OCI-LY1 (cell line): ENCODE measurements around the gene LTA4H.
A peak's percentile ranks its signal among the peaks of the same experiment; 100 is the strongest.

Experiments used
- H2AFZ ChIP-seq: fragments of 200-600 bp; sonication (generic), shearing (Covaris generic); 2 replicates; pipeline ENCODE4 v1.6.0; 2014; ENCODE audit warnings: antibody characterized with exemption, mild to moderate bottlenecking, low read length
- H3F3A ChIP-seq: fragments of 200-600 bp; sonication (generic), shearing (Covaris generic); 2 replicates; pipeline ENCODE4 v1.6.0; 2014; ENCODE audit warnings: mild to moderate bottlenecking, antibody characterized with exemption, low read length, moderate library complexity; ENCODE audit not compliant: insufficient read depth
- H3K27ac ChIP-seq: fragments of 200-600 bp; sonication (generic); 2 replicates; pipeline ENCODE4 v1.5.1; 2014; ENCODE audit warnings: low read length, mixed run types, mild to moderate bottlenecking, low read depth; ENCODE audit not compliant: poor library complexity, severe bottlenecking
- H3K27me3 ChIP-seq: fragments of 200-600 bp; sonication (generic); 2 replicates; pipeline ENCODE4 v1.6.0; 2014; ENCODE audit warnings: antibody characterized with exemption, mild to moderate bottlenecking, low read length, moderate library complexity; ENCODE audit not compliant: insufficient read depth
- H3K36me3 ChIP-seq: fragments of 200-600 bp; sonication (generic); 2 replicates; pipeline ENCODE4 v1.6.1; 2014; ENCODE audit warnings: mild to moderate bottlenecking, antibody characterized with exemption, low read length, moderate library complexity, mixed read lengths; ENCODE audit not compliant: insufficient read depth
- H3K4me1 ChIP-seq: fragments of 200-600 bp; sonication (generic); 2 replicates; pipeline ENCODE4 v1.5.1; 2014; ENCODE audit warnings: mild to moderate bottlenecking, low read length, moderate library complexity; ENCODE audit not compliant: insufficient read depth, severe bottlenecking
- H3K4me2 ChIP-seq: fragments of 200-600 bp; sonication (generic), shearing (Covaris generic); 2 replicates; pipeline ENCODE4 v1.6.1; 2014; ENCODE audit warnings: low read length
- H3K4me3 ChIP-seq: fragments of 200-600 bp; sonication (generic); 2 replicates; pipeline ENCODE4 v1.5.1; 2014; ENCODE audit warnings: low read length, low read depth, mild to moderate bottlenecking, mixed read lengths; ENCODE audit not compliant: poor library complexity, severe bottlenecking
- H3K79me2 ChIP-seq: fragments of 200-600 bp; shearing (Covaris generic); 2 replicates; pipeline ENCODE4 v1.6.1; 2016; ENCODE audit warnings: mixed run types, low read length, mixed read lengths; ENCODE audit not compliant: insufficient read depth
- H3K9ac ChIP-seq: fragments of 200-600 bp; sonication (generic), shearing (Covaris generic); 2 replicates; pipeline ENCODE4 v1.6.1; 2014; ENCODE audit warnings: mild to moderate bottlenecking, low read length, mixed read lengths
- H3K9me2 ChIP-seq: fragments of 200-600 bp; sonication (generic), shearing (Covaris generic); 2 replicates; pipeline ENCODE4 v1.6.1; 2014; ENCODE audit warnings: low read depth, mild to moderate bottlenecking, low read length, mixed read lengths
- H3K9me3 ChIP-seq: fragments of 200-600 bp; shearing (Covaris generic); 2 replicates; pipeline ENCODE4 v1.6.1; 2014; ENCODE audit warnings: low read length, mixed read lengths
- H4K20me1 ChIP-seq: fragments of 200-600 bp; sonication (generic), shearing (Covaris generic); 2 replicates; pipeline ENCODE4 v1.6.0; 2016; ENCODE audit warnings: mild to moderate bottlenecking, low read length; ENCODE audit not compliant: insufficient read depth
- CTCF ChIP-seq: fragments of 200-600 bp; sonication (generic), shearing (Covaris generic); IDR thresholded peaks from 2 replicates; pipeline ENCODE4 v1.5.1; 2017; ENCODE audit warnings: mild to moderate bottlenecking, antibody characterized with exemption, low read length, moderate library complexity, mixed read lengths
- EZH2 ChIP-seq: fragments of 200-600 bp; sonication (generic), shearing (Covaris generic); IDR thresholded peaks from 2 replicates; pipeline ENCODE4 v1.8.0; 2017; ENCODE audit warnings: borderline replicate concordance, mixed run types, mild to moderate bottlenecking, antibody characterized with exemption, low read length, moderate library complexity, mixed read lengths

The LTA4H gene

GRCh38 chr12:96026331-96026730 lies 9.1 kb downstream of the LTA4H start:
- H3K36me3 ChIP-seq: peaks cover 65% of the 10 kb centered on the region
- no peaks in the 10 kb centered on the region for H3K27me3 ChIP-seq
- H3K9me2 ChIP-seq: no peaks in the 10 kb centered on the region
- H4K20me1 ChIP-seq: no peaks in the 10 kb centered on the region
- no peak for TF ChIP-seq EZH2
- TF ChIP-seq CTCF: no peak
- no peak overlapping the region for H3K4me2 ChIP-seq
- no peak overlapping the region for H2AFZ ChIP-seq
- no peak overlapping the region for H3K27ac ChIP-seq
- H3K9me3 ChIP-seq: no peaks in the 10 kb centered on the region
- H3K4me3 ChIP-seq: no peak overlapping the region
- no peaks in the 10 kb centered on the region for H3K79me2 ChIP-seq
- no peaks in the 10 kb centered on the region; the same call in 1 of the 2 replicates for H3F3A ChIP-seq
- peaks cover 8% of the 10 kb centered on the region for H3K4me1 ChIP-seq
- H3K9ac ChIP-seq: no peak overlapping the region

- no peak overlapping the region for H3K27ac ChIP-seq
- H3K27me3 ChIP-seq: no peaks in the 10 kb centered on the region
- no peak overlapping the region for H3K9ac ChIP-seq
- no peaks in the 10 kb centered on the region for H4K20me1 ChIP-seq
- H2AFZ ChIP-seq: no peak overlapping the region
- H3K9me3 ChIP-seq: no peaks in the 10 kb centered on the region
- peaks cover 65% of the 10 kb centered on the region for H3K36me3 ChIP-seq
- H3K4me2 ChIP-seq: no peak overlapping the region
- H3K9me2 ChIP-seq: no peaks in the 10 kb centered on the region
- H3F3A ChIP-seq: no peaks in the 10 kb centered on the region; the same call in 1 of the 2 replicates
- H3K4me1 ChIP-seq: peaks cover 16% of the 10 kb centered on the region
- no peaks in the 10 kb centered on the region for H3K79me2 ChIP-seq
- TF ChIP-seq CTCF (no peak), EZH2 (no peak)
- no peak overlapping the region for H3K4me3 ChIP-seq
Measured at GRCh38 chr12:96025518-96025917, 9.9 kb downstream of the LTA4H start.

- Histone ChIP-seq H4K20me1 (no peaks in the 10 kb centered on the region), H3K4me2 (peak overlapping the region; percentile 25), H2AFZ (no peak overlapping the region), H3K9me3 (no peaks in the 10 kb centered on the region), H3K9me2 (no peaks in the 10 kb centered on the region), H3K4me3 (no peak overlapping the region), H3K27ac (peak overlapping the region; percentile 87), H3K27me3 (no peaks in the 10 kb centered on the region), H3K36me3 (peaks cover 69% of the 10 kb centered on the region), H3K4me1 (peaks cover 25% of the 10 kb centered on the region), H3K79me2 (no peaks in the 10 kb centered on the region), H3F3A (no peaks in the 10 kb centered on the region; the same call in 1 of the 2 replicates), H3K9ac (peak overlapping the region; percentile 25)
- TF ChIP-seq EZH2 (no peak), CTCF (no peak)
Measured at GRCh38 chr12:96020314-96021003, 14.9 kb downstream of the LTA4H start.
